ENCODE measurements around the gene LRRC56. TPM values are rescaled to one million over a fixed set of nuclear protein-coding genes. Genes with fewer than 3 reads are reported as not detected.

Gene LRRC56
- total and polyA plus RNA-seq, 2 experiments from 2014 or later, result 0.73 to 0.87 TPM

DNA sequence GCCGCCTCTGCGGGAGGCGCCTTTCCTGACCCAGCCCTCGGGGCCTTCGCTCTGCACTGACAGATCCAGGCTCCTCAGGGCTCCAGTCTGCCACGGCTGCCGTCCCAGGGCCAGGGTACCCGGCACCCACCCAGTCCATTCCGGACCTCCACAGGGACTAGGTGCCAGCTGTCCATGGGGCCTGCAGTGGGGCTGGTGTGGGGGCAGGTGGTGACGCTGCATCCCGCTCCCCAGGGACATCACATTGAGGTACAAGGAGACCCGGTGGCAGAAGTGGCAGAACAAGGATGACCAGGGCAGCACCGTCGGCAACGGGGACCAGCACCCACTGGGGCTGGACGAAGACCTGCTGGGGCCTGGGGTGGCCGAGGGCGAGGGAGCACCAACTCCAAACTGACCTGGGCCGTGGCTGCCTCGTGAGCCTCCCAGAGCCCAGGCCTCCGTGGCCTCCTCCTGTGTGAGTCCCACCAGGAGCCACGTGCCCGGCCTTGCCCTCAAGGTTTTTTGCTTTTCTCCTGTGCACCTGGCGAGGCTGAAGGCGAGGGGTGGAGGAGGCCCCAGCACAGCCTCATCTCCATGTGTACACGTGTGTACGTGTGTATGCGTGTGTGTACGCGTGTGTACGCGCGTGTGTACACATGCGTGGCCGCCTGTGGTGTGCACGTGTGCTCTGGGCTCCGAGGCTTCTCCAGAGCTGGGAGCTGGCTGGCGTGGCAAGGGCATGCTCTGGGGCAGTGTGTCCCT lies 47.0 kb upstream of the LRRC56 start:
- ATAC-seq, result no peak
- Histone ChIP-seq H3K27ac (ENCODE audit: low read depth) (no peak overlapping the region), H3K4me2 (no peak overlapping the region), H3K9me2 (ENCODE audit: insufficient read depth) (no peaks in the 10 kb centered on the region), H3F3A (replicated peaks; ENCODE audit: low read depth) (no peaks in the 10 kb centered on the region), H3K27me3 (ENCODE audit: insufficient read depth) (no peaks in the 10 kb centered on the region), H3K79me2 (replicated peaks; ENCODE audit: insufficient read depth) (no peaks in the 10 kb centered on the region), H3K36me3 (ENCODE audit: insufficient read depth) (no peaks in the 10 kb centered on the region), H4K20me1 (replicated peaks; ENCODE audit: insufficient read depth) (no peaks in the 10 kb centered on the region), H2AFZ (no peak overlapping the region), H3K4me3 (no peak overlapping the region), H3K4me1 (ENCODE audit: insufficient read depth) (no peaks in the 10 kb centered on the region)
- TF ChIP-seq NANOG (IDR thresholded peaks at IDR 0.05; ENCODE audit: borderline replicate concordance), result no peak
- no peak for TF ChIP-seq EZH2 (IDR thresholded peaks at IDR 0.05; ENCODE audit: low read depth, unreplicated experiment)
- TF ChIP-seq POLR2AphosphoS5 (IDR thresholded peaks at IDR 0.05; ENCODE audit: low read depth), result no peak
- no peak for TF ChIP-seq CREB1 (CRISPR knock-in tag; IDR thresholded peaks at IDR 0.05; ENCODE audit: low read depth)
- TF ChIP-seq EZH2phosphoT487 (IDR thresholded peaks at IDR 0.05; ENCODE audit: unreplicated experiment), result no peak
- TF ChIP-seq STAT1 (IDR thresholded peaks at IDR 0.05; ENCODE audit: unreplicated experiment), result no peak
- TF ChIP-seq, protein P1, sequence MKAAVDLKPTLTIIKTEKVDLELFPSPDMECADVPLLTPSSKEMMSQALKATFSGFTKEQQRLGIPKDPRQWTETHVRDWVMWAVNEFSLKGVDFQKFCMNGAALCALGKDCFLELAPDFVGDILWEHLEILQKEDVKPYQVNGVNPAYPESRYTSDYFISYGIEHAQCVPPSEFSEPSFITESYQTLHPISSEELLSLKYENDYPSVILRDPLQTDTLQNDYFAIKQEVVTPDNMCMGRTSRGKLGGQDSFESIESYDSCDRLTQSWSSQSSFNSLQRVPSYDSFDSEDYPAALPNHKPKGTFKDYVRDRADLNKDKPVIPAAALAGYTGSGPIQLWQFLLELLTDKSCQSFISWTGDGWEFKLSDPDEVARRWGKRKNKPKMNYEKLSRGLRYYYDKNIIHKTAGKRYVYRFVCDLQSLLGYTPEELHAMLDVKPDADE (IDR thresholded peaks at IDR 0.05), result no peak
- TF ChIP-seq, protein P2, sequence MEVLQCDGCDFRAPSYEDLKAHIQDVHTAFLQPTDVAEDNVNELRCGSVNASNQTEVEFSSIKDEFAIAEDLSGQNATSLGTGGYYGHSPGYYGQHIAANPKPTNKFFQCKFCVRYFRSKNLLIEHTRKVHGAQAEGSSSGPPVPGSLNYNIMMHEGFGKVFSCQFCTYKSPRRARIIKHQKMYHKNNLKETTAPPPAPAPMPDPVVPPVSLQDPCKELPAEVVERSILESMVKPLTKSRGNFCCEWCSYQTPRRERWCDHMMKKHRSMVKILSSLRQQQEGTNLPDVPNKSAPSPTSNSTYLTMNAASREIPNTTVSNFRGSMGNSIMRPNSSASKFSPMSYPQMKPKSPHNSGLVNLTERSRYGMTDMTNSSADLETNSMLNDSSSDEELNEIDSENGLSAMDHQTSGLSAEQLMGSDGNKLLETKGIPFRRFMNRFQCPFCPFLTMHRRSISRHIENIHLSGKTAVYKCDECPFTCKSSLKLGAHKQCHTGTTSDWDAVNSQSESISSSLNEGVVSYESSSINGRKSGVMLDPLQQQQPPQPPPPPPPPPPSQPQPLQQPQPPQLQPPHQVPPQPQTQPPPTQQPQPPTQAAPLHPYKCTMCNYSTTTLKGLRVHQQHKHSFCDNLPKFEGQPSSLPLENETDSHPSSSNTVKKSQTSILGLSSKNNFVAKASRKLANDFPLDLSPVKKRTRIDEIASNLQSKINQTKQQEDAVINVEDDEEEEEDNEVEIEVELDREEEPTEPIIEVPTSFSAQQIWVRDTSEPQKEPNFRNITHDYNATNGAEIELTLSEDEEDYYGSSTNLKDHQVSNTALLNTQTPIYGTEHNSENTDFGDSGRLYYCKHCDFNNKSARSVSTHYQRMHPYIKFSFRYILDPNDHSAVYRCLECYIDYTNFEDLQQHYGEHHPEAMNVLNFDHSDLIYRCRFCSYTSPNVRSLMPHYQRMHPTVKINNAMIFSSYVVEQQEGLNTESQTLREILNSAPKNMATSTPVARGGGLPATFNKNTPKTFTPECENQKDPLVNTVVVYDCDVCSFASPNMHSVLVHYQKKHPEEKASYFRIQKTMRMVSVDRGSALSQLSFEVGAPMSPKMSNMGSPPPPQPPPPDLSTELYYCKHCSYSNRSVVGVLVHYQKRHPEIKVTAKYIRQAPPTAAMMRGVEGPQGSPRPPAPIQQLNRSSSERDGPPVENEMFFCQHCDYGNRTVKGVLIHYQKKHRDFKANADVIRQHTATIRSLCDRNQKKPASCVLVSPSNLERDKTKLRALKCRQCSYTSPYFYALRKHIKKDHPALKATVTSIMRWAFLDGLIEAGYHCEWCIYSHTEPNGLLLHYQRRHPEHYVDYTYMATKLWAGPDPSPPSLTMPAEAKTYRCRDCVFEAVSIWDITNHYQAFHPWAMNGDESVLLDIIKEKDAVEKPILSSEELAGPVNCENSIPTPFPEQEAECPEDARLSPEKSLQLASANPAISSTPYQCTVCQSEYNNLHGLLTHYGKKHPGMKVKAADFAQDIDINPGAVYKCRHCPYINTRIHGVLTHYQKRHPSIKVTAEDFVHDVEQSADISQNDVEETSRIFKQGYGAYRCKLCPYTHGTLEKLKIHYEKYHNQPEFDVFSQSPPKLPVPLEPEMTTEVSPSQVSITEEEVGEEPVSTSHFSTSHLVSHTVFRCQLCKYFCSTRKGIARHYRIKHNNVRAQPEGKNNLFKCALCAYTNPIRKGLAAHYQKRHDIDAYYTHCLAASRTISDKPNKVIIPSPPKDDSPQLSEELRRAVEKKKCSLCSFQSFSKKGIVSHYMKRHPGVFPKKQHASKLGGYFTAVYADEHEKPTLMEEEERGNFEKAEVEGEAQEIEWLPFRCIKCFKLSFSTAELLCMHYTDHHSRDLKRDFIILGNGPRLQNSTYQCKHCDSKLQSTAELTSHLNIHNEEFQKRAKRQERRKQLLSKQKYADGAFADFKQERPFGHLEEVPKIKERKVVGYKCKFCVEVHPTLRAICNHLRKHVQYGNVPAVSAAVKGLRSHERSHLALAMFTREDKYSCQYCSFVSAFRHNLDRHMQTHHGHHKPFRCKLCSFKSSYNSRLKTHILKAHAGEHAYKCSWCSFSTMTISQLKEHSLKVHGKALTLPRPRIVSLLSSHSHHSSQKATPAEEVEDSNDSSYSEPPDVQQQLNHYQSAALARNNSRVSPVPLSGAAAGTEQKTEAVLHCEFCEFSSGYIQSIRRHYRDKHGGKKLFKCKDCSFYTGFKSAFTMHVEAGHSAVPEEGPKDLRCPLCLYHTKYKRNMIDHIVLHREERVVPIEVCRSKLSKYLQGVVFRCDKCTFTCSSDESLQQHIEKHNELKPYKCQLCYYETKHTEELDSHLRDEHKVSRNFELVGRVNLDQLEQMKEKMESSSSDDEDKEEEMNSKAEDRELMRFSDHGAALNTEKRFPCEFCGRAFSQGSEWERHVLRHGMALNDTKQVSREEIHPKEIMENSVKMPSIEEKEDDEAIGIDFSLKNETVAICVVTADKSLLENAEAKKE (CRISPR knock-in tag; IDR thresholded peaks at IDR 0.05), result no peak
- TF ChIP-seq ZNF331 (CRISPR knock-in tag; IDR thresholded peaks at IDR 0.05; ENCODE audit: low read depth), result no peak
- TF ChIP-seq, protein P3, sequence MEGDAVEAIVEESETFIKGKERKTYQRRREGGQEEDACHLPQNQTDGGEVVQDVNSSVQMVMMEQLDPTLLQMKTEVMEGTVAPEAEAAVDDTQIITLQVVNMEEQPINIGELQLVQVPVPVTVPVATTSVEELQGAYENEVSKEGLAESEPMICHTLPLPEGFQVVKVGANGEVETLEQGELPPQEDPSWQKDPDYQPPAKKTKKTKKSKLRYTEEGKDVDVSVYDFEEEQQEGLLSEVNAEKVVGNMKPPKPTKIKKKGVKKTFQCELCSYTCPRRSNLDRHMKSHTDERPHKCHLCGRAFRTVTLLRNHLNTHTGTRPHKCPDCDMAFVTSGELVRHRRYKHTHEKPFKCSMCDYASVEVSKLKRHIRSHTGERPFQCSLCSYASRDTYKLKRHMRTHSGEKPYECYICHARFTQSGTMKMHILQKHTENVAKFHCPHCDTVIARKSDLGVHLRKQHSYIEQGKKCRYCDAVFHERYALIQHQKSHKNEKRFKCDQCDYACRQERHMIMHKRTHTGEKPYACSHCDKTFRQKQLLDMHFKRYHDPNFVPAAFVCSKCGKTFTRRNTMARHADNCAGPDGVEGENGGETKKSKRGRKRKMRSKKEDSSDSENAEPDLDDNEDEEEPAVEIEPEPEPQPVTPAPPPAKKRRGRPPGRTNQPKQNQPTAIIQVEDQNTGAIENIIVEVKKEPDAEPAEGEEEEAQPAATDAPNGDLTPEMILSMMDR (conservative IDR thresholded peaks at IDR 0.05; ENCODE audit: low read depth in 2 of 2), result no peak
- TF ChIP-seq JUNB (IDR thresholded peaks at IDR 0.05; ENCODE audit: unreplicated experiment), result no peak
- TF ChIP-seq, protein P4, sequence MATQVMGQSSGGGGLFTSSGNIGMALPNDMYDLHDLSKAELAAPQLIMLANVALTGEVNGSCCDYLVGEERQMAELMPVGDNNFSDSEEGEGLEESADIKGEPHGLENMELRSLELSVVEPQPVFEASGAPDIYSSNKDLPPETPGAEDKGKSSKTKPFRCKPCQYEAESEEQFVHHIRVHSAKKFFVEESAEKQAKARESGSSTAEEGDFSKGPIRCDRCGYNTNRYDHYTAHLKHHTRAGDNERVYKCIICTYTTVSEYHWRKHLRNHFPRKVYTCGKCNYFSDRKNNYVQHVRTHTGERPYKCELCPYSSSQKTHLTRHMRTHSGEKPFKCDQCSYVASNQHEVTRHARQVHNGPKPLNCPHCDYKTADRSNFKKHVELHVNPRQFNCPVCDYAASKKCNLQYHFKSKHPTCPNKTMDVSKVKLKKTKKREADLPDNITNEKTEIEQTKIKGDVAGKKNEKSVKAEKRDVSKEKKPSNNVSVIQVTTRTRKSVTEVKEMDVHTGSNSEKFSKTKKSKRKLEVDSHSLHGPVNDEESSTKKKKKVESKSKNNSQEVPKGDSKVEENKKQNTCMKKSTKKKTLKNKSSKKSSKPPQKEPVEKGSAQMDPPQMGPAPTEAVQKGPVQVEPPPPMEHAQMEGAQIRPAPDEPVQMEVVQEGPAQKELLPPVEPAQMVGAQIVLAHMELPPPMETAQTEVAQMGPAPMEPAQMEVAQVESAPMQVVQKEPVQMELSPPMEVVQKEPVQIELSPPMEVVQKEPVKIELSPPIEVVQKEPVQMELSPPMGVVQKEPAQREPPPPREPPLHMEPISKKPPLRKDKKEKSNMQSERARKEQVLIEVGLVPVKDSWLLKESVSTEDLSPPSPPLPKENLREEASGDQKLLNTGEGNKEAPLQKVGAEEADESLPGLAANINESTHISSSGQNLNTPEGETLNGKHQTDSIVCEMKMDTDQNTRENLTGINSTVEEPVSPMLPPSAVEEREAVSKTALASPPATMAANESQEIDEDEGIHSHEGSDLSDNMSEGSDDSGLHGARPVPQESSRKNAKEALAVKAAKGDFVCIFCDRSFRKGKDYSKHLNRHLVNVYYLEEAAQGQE (IDR thresholded peaks at IDR 0.05; ENCODE audit: unreplicated experiment), result no peak
- TF ChIP-seq ZNF114 (CRISPR knock-in tag; IDR thresholded peaks at IDR 0.05), result no peak
- Mint-ChIP-seq H3K4me3 (no peak overlapping the region), H3K27ac (no peak overlapping the region), H3K27me3 (ENCODE audit: insufficient read depth, low read depth, poor library complexity) (peaks cover 9% of the 10 kb centered on the region), H3K9me3 (peaks cover 2% of the 10 kb centered on the region; the same call in 1 of the 3 replicates), H3K4me1 (no peaks in the 10 kb centered on the region), H3K36me3 (ENCODE audit: low read depth) (peaks cover 11% of the 10 kb centered on the region)
- no peak for DNase-seq (ENCODE audit: low spot score)

All from GM23338 (cell line).